HTERT RPE-1 (cell line): ENCODE results near the gene EPSTI1.

Source experiments
- in situ Hi-C: fragments of 300-500 bp; cut with MboI; formaldehyde crosslinking; loops from 4 replicates; pipeline ENCODE4 v1.14.3; 2020; ENCODE audit warnings: low sequenced_read_pairs

EPSTI1 gene

GRCh38 chr13:42976066-42976465 lies 16.0 kb downstream of the EPSTI1 start:
- in situ Hi-C loops = no loop called here

GRCh38 chr13:42973581-42973980 lies 18.5 kb downstream of the EPSTI1 start:
- in situ Hi-C loops = no loop called here

- in situ Hi-C loops = no loop called here
Measured at GRCh38 chr13:42971691-42972347, 20.2 kb downstream of the EPSTI1 start.

GRCh38 chr13:42970824-42971690 lies 21.0 kb downstream of the EPSTI1 start:
- in situ Hi-C loops = no loop called here

- in situ Hi-C loops = no loop called here
Measured at GRCh38 chr13:42969565-42970172, 22.4 kb downstream of the EPSTI1 start.

- in situ Hi-C loops = no loop called here
Measured at GRCh38 chr13:42968906-42969305, 23.1 kb downstream of the EPSTI1 start.

- in situ Hi-C loops = no loop called here
Measured at GRCh38 chr13:42967660-42968059, 24.4 kb downstream of the EPSTI1 start.

GRCh38 chr13:42965281-42965680 lies 26.8 kb downstream of the EPSTI1 start:
- in situ Hi-C loops = no loop called here

GRCh38 chr13:42964761-42965161 lies 27.3 kb downstream of the EPSTI1 start:
- in situ Hi-C loops = no loop called here

GRCh38 chr13:42959615-42960014 lies 32.4 kb downstream of the EPSTI1 start:
- in situ Hi-C loops = no loop called here

GRCh38 chr13:42957881-42958280 lies 34.2 kb downstream of the EPSTI1 start:
- in situ Hi-C loops = no loop called here

- in situ Hi-C loops = no loop called here
Measured at GRCh38 chr13:42950181-42950580, 41.9 kb downstream of the EPSTI1 start.

- in situ Hi-C loops = no loop called here
Measured at GRCh38 chr13:42947925-42948324, 44.1 kb downstream of the EPSTI1 start.

- in situ Hi-C loops = no loop called here
Measured at GRCh38 chr13:42946927-42947326, 45.1 kb downstream of the EPSTI1 start.

GRCh38 chr13:42929886-42930535 lies 62.0 kb downstream of the EPSTI1 start:
- in situ Hi-C loops = no loop called here

GRCh38 chr13:42926555-42926954 lies 65.5 kb downstream of the EPSTI1 start:
- in situ Hi-C loops = no loop called here

- in situ Hi-C loops = no loop called here
Measured at GRCh38 chr13:42926043-42926442, 66.0 kb downstream of the EPSTI1 start.

- in situ Hi-C loops = no loop called here
Measured at GRCh38 chr13:42925626-42926025, 66.4 kb downstream of the EPSTI1 start.

- in situ Hi-C loops = no loop called here
Measured at GRCh38 chr13:42924344-42924743, 67.7 kb downstream of the EPSTI1 start.

- in situ Hi-C loops = no loop called here
Measured at GRCh38 chr13:42907745-42908144, 84.3 kb downstream of the EPSTI1 start.

- in situ Hi-C loops = no loop called here
Measured at GRCh38 chr13:42906257-42906656, 85.8 kb downstream of the EPSTI1 start.
